COR-L47 (cell line): ENCODE results near the gene CASTOR1.
A peak's percentile ranks its signal among the peaks of the same experiment; 100 is the strongest.

Experiments used
- DNase-seq: peaks from one replicate; lab custom pipeline; 2025; lab: John Stamatoyannopoulos, UW

CASTOR1 gene

GRCh38 chr22:30297991-30298701, 8.8 kb upstream of the CASTOR1 start:
- no peak for DNase-seq

- no peak for DNase-seq
Measured at GRCh38 chr22:30297276-30297990, 8.1 kb upstream of the CASTOR1 start.

- DNase-seq = no peak
Measured at GRCh38 chr22:30296833-30297232, 7.5 kb upstream of the CASTOR1 start.

GRCh38 chr22:30296324-30296723, 7.0 kb upstream of the CASTOR1 start:
- DNase-seq = no peak

GRCh38 chr22:30295576-30295975, 6.3 kb upstream of the CASTOR1 start:
- DNase-seq = no peak

GRCh38 chr22:30294830-30295229, 5.5 kb upstream of the CASTOR1 start:
- DNase-seq = no peak

GRCh38 chr22:30294066-30294465, 4.8 kb upstream of the CASTOR1 start:
- DNase-seq = peak; percentile 74

- DNase-seq = no peak
Measured at GRCh38 chr22:30293026-30293425, 3.7 kb upstream of the CASTOR1 start.

GRCh38 chr22:30292069-30292970, 3.0 kb upstream of the CASTOR1 start:
- no peak for DNase-seq

- DNase-seq = peak; percentile 57
Measured at GRCh38 chr22:30291058-30291892, 2.0 kb upstream of the CASTOR1 start.

- DNase-seq = no peak
Measured at GRCh38 chr22:30290342-30291057, 1.2 kb upstream of the CASTOR1 start.

GRCh38 chr22:30289980-30290313, 642 bp upstream of the CASTOR1 start:
- DNase-seq = no peak

- no peak for DNase-seq
Measured at GRCh38 chr22:30288419-30289140, 725 bp downstream of the CASTOR1 start.

GRCh38 chr22:30287648-30288418, 1.5 kb downstream of the CASTOR1 start:
- peak; percentile 69 for DNase-seq

GRCh38 chr22:30286813-30287647, 2.3 kb downstream of the CASTOR1 start:
- peak; percentile 33 for DNase-seq

GRCh38 chr22:30286331-30286730, 3.0 kb downstream of the CASTOR1 start:
- no peak for DNase-seq

GRCh38 chr22:30285846-30286200, 3.5 kb downstream of the CASTOR1 start:
- no peak for DNase-seq

GRCh38 chr22:30285176-30285845, 4.0 kb downstream of the CASTOR1 start:
- DNase-seq = no peak
